ENCODE data around the gene BACH2. TPM values are rescaled to one million over a fixed set of nuclear protein-coding genes. Genes with fewer than 3 reads are reported as not detected.

The BACH2 gene
- total RNA-seq, 1 experiment from 2014 or later = 3.3 TPM

DNA sequence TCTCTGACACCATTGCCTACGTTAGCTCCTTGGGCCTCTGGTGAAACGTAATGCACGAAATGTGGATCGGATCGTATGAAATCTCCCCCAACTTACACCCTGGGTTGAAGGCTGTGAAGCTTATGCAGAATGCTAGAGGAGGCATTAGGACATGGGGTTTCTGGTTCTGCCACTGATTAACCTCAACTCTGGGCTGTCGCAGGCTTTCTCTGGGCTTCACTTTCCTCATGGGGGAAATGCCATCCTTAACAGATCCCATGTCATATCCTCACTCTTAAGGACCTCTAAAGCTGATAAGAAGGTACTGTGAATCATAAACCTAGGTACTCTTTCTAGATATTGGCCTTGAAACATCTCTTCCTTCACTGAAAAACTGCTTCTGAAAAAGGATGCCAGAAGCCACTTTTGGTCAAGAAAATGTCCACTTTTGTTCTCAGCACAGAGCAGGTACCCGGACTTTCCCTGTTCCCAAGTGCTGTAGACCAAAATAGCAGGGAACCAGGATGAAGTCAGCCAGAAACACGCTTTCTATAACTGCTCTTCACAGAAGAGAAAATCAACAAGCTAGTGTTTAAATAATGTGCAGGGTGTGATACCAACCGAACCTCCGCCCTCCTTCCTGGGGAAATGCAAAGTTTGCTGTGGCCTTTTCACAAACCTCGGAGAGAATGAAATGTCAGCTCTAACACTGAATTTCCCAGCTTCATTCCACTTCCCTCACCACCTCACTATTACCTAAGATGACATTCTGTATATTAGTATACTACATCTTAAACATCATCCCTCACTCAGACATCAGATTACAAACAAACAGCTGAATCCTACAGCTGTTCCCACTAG, 118.9 kb downstream of the BACH2 start:
- TF ChIP-seq ZNF274 (IDR thresholded peaks at IDR 0.05; ENCODE audit: low read depth, low read length) (no peak), JUND (IDR thresholded peaks at IDR 0.05) (no peak), CBX3 (IDR thresholded peaks at IDR 0.05; ENCODE audit: low read depth) (no peak), RAD21 (IDR thresholded peaks at IDR 0.05; ENCODE audit: low read depth) (no peak), EGR1 (IDR thresholded peaks at IDR 0.05; ENCODE audit: low read depth) (no peak), POLR2AphosphoS5 (IDR thresholded peaks at IDR 0.05; ENCODE audit: low read depth, low read length) (no peak), SP1 (IDR thresholded peaks at IDR 0.05; ENCODE audit: low read depth) (no peak), CEBPB (IDR thresholded peaks at IDR 0.05; ENCODE audit: low read depth) (no peak), POLR2A (IDR thresholded peaks at IDR 0.05; ENCODE audit: borderline replicate concordance, extremely low read depth, insufficient read depth, insufficient read length) (no peak), EZH2 (IDR thresholded peaks at IDR 0.05) (no peak), YY1 (IDR thresholded peaks at IDR 0.05; ENCODE audit: extremely low read depth, insufficient replicate concordance, low read depth, low read length) (no peak), SRF (IDR thresholded peaks at IDR 0.05; ENCODE audit: low read depth) (no peak), TCF7L2 (IDR thresholded peaks at IDR 0.05; ENCODE audit: borderline replicate concordance, extremely low read depth, insufficient read depth, insufficient read length) (no peak), ZFX (IDR thresholded peaks at IDR 0.05) (no peak), FOSL1 (IDR thresholded peaks at IDR 0.05; ENCODE audit: low read depth) (no peak), SIN3A (IDR thresholded peaks at IDR 0.05; ENCODE audit: low read depth) (no peak)
- TF ChIP-seq, protein P1, sequence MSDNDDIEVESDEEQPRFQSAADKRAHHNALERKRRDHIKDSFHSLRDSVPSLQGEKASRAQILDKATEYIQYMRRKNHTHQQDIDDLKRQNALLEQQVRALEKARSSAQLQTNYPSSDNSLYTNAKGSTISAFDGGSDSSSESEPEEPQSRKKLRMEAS (IDR thresholded peaks at IDR 0.05) = no peak
- TF ChIP-seq, protein P2, sequence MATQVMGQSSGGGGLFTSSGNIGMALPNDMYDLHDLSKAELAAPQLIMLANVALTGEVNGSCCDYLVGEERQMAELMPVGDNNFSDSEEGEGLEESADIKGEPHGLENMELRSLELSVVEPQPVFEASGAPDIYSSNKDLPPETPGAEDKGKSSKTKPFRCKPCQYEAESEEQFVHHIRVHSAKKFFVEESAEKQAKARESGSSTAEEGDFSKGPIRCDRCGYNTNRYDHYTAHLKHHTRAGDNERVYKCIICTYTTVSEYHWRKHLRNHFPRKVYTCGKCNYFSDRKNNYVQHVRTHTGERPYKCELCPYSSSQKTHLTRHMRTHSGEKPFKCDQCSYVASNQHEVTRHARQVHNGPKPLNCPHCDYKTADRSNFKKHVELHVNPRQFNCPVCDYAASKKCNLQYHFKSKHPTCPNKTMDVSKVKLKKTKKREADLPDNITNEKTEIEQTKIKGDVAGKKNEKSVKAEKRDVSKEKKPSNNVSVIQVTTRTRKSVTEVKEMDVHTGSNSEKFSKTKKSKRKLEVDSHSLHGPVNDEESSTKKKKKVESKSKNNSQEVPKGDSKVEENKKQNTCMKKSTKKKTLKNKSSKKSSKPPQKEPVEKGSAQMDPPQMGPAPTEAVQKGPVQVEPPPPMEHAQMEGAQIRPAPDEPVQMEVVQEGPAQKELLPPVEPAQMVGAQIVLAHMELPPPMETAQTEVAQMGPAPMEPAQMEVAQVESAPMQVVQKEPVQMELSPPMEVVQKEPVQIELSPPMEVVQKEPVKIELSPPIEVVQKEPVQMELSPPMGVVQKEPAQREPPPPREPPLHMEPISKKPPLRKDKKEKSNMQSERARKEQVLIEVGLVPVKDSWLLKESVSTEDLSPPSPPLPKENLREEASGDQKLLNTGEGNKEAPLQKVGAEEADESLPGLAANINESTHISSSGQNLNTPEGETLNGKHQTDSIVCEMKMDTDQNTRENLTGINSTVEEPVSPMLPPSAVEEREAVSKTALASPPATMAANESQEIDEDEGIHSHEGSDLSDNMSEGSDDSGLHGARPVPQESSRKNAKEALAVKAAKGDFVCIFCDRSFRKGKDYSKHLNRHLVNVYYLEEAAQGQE (IDR thresholded peaks at IDR 0.05; ENCODE audit: low read depth) = no peak
- TF ChIP-seq, protein P3, sequence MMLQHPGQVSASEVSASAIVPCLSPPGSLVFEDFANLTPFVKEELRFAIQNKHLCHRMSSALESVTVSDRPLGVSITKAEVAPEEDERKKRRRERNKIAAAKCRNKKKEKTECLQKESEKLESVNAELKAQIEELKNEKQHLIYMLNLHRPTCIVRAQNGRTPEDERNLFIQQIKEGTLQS (IDR thresholded peaks at IDR 0.05) = no peak
- TF ChIP-seq, protein P4, sequence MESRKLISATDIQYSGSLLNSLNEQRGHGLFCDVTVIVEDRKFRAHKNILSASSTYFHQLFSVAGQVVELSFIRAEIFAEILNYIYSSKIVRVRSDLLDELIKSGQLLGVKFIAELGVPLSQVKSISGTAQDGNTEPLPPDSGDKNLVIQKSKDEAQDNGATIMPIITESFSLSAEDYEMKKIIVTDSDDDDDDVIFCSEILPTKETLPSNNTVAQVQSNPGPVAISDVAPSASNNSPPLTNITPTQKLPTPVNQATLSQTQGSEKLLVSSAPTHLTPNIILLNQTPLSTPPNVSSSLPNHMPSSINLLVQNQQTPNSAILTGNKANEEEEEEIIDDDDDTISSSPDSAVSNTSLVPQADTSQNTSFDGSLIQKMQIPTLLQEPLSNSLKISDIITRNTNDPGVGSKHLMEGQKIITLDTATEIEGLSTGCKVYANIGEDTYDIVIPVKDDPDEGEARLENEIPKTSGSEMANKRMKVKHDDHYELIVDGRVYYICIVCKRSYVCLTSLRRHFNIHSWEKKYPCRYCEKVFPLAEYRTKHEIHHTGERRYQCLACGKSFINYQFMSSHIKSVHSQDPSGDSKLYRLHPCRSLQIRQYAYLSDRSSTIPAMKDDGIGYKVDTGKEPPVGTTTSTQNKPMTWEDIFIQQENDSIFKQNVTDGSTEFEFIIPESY (IDR thresholded peaks at IDR 0.05; ENCODE audit: extremely low read depth, insufficient replicate concordance, low read length) = no peak
- no peak for ATAC-seq
- POLR2A ChIA-PET = no interaction called here

More for the DNA sequence above, 118.9 kb downstream of the BACH2 start:
- Histone ChIP-seq H3K27me3 (ENCODE audit: insufficient read depth, low read length) (no peaks in the 10 kb centered on the region), H4K20me1 (ENCODE audit: insufficient read depth) (no peaks in the 10 kb centered on the region), H3K9me2 (ENCODE audit: insufficient read depth) (no peaks in the 10 kb centered on the region), H3K4me1 (ENCODE audit: control insufficient read depth in 1 of 2, insufficient read depth in 2 of 2, low read length in 2 of 2) (peaks cover 0 to 4% of the 10 kb centered on the region in 2 experiments; a peak in 1 of 4 replicates), H3K79me2 (ENCODE audit: insufficient read depth, low read length) (no peaks in the 10 kb centered on the region), H3K36me3 (ENCODE audit: control insufficient read depth in 1 of 2, insufficient read depth in 2 of 2, low read length in 2 of 2) (no peaks in the 10 kb centered on the region), H2AFZ (ENCODE audit: low read depth, low read length, poor library complexity, severe bottlenecking) (no peak overlapping the region), H3K4me2 (ENCODE audit: low read length) (no peak overlapping the region), H3K9me3 (ENCODE audit: control insufficient read depth in 1 of 2, insufficient read depth in 1 of 2, low read depth in 1 of 2, low read length in 2 of 2) (no peaks in the 10 kb centered on the region), H3K9ac (ENCODE audit: low read length) (no peak overlapping the region), H3K4me3 (replicated peaks in 1 of 2; ENCODE audit: low read depth in 1 of 2, low read length in 2 of 2) (no peak overlapping the region), H3K27ac (ENCODE audit: low read depth, low read length) (no peak overlapping the region)
- CTCF ChIA-PET = no interaction called here
- no peak for DNase-seq (ENCODE audit: low read depth, low spot score)
- RAD21 ChIA-PET (ENCODE audit: low non-redundant PET in 1 of 2, low total read pairs in 2 of 2, uncharacterized antibody in 2 of 2, unreplicated experiment in 2 of 2) = no interaction called here
- BruUV-seq (replicated peaks) = no TSS peak
- intact Hi-C loops (cut with micrococcal nuclease) = loop anchor here (2.0 to 5.0 kb wide), 2 partner anchors 205 to 237 kb away; no protein-coding TSS in a partner anchor

Data from HCT116 (cell line).